HepG2 (cell line): Measurements from ENCODE around the gene SYS1. TPM values are rescaled to one million over a fixed set of nuclear protein-coding genes. Genes with fewer than 3 reads are reported as not detected.

ENCODE experiments used
- ADNP ChIP-seq: sonication (generic); formaldehyde crosslinking; IDR thresholded peaks from 2 replicates; pipeline ENCODE4 v1.4.0; 2020; ENCODE audit warnings: missing genetic modification reagents
- KLF13 ChIP-seq: sonication (generic); formaldehyde crosslinking; IDR thresholded peaks from 2 replicates; pipeline ENCODE4 v1.4.0; 2020; ENCODE audit warnings: mild to moderate bottlenecking, missing genetic modification reagents
- MBNL3 ChIP-seq: fragments of 250-450 bp; sonication (Bioruptor Pico); conservative IDR thresholded peaks from 2 replicates; pipeline ENCODE4 v1.8.0; 2022; ENCODE audit warnings: mild to moderate bottlenecking, inconsistent platforms
- MXI1 ChIP-seq: IDR thresholded peaks from 3 replicates; pipeline ENCODE4 v1.6.1; 2012; ENCODE audit warnings: low read depth, low read length, inconsistent platforms, borderline replicate concordance
- NBN ChIP-seq: fragments of 450-650 bp; conservative IDR thresholded peaks from 2 replicates; pipeline ENCODE4 v1.6.1; 2017
- SNRNP70 ChIP-seq: fragments of 200-400 bp; formaldehyde crosslinking; IDR thresholded peaks from 2 replicates; pipeline ENCODE4 v1.6.1; 2017; ENCODE audit warnings: mild to moderate bottlenecking, low read depth, low read length, moderate library complexity
- ZFP36L1 ChIP-seq: sonication (generic); formaldehyde crosslinking; IDR thresholded peaks from 2 replicates; pipeline ENCODE4 v1.8.0; 2022; ENCODE audit warnings: mild to moderate bottlenecking, missing genetic modification reagents, moderate library complexity
- ZNF207 ChIP-seq: fragments of 450-650 bp; IDR thresholded peaks from 2 replicates; pipeline ENCODE4 v1.6.1; 2016; ENCODE audit warnings: antibody characterized with exemption, borderline replicate concordance
- ZNF235 ChIP-seq: sonication (generic); formaldehyde crosslinking; IDR thresholded peaks from 2 replicates; pipeline ENCODE4 v1.8.1; 2023; ENCODE audit warnings: mild to moderate bottlenecking, missing genetic modification reagents, borderline replicate concordance
- ZNF619 ChIP-seq: sonication (generic); formaldehyde crosslinking; IDR thresholded peaks from 2 replicates; pipeline ENCODE4 v1.4.0; 2020; ENCODE audit warnings: mild to moderate bottlenecking, missing genetic modification reagents
- ZNF713 ChIP-seq: sonication (generic); formaldehyde crosslinking; IDR thresholded peaks from 2 replicates; pipeline ENCODE4 v1.4.0; 2020; ENCODE audit warnings: mild to moderate bottlenecking, missing genetic modification reagents
- ZNF724P ChIP-seq: sonication (generic); formaldehyde crosslinking; IDR thresholded peaks from 2 replicates; pipeline ENCODE4 v1.8.0; 2022; ENCODE audit warnings: missing genetic modification reagents, borderline replicate concordance
- polyA plus RNA-seq, 8 experiments: library from polyadenylated mRNA; depleted of rRNA in 3 of 8; stranded (reverse) in 7 of 8; unstranded in 1 of 8; fragments of >200 nt; fragmentation: Illumina TruSeq in 4 of 8; extraction: Trizol in 4 of 8; gene quantifications; 2 replicates each; pipeline versions ENCODE4 v1.2.1 to v1.2.3, GENCODE V29; 2011 to 2016; ENCODE audit warnings: low read depth in 4 of 8, missing spikeins in 1 of 8, mixed read lengths in 1 of 8; ENCODE audit not compliant: insufficient read depth in 1 of 8
- total RNA-seq, 5 experiments: library from RNA; depleted of rRNA; stranded (reverse); fragments of >200 nt; fragmentation: Illumina TruSeq; extraction: Trizol; gene quantifications; 2 replicates each; pipeline ENCODE4 v1.2.3, GENCODE V29; 2016; ENCODE audit warnings: low read depth in 1 of 5
- TF ChIP-seq, protein P1 (sequence below): sonication (generic); formaldehyde crosslinking; IDR thresholded peaks from 2 replicates; pipeline ENCODE4 v1.8.0; 2022; ENCODE audit warnings: mild to moderate bottlenecking, missing genetic modification reagents, borderline replicate concordance
- TF ChIP-seq, protein P2 (sequence below): IDR thresholded peaks from 2 replicates; pipeline ENCODE4 v1.6.1; 2016; ENCODE audit warnings: low read depth, borderline replicate concordance
- TF ChIP-seq, protein P3 (sequence below): sonication (generic); formaldehyde crosslinking; IDR thresholded peaks from 2 replicates; pipeline ENCODE4 v1.4.0; 2020; ENCODE audit warnings: mild to moderate bottlenecking, low read depth, missing genetic modification reagents
- TF ChIP-seq, protein P4 (sequence below): sonication (generic); formaldehyde crosslinking; IDR thresholded peaks from 2 replicates; pipeline ENCODE4 v1.4.0; 2020; ENCODE audit warnings: missing genetic modification reagents

The SYS1 gene
- total and polyA plus RNA-seq, 2 of the 13 experiments (the other 11 are each of a cell fraction or from before 2014, with no cell fraction given), result 38.3 to 65.6 TPM

DNA sequence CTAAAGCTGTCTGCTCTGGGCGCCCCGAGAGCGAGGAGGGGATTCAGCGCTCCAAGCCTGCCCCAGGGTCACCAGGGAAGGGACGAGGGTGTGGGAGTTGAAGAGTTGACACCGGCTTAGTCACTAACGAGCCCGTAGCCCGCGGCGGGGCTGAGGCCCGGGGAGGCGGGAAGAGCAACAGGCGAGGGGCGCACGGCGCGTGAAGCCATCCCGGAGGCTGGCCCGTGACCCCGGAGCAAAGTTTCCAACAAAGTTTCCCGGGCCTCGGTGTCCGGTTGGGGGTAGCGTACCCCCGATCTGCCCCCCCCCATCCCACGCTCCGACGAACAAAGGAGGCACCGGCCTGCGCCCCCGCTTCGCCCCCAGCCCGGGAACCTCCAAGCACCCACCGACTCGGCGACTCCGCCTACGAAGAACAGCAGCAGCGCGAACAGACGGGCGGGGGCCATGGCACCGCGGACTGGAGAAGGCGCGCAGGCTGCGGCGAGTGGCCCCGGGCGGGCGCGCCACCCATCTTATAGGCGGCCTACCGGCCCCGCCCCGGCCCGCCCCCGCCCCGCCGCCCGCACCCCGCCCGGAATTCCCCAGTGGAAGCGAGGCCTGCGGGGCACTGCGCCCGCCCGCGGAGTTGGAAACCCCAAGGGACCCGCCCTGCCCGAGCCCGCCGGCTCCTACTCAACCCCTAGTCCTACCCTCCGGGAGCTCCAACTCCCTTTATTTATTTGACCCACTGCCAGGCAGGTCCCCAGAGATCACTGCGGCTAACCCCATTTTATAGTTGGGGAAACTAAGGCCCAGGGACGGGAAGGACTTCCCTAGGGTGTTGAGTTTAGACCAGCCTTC, 14.8 kb upstream of the SYS1 start, which contains the start of gene SDC4 (continued):
- TF ChIP-seq KLF13 (CRISPR knock-in tag) (no peak; the same call in 1 of the 2 replicates), SNRNP70 (no peak), MXI1 (peak; percentile 60; the same call in 1 of the 3 replicates), ZNF207 (no peak), ZNF724P (CRISPR knock-in tag) (peak; percentile 50; the same call in 1 of the 2 replicates), ZNF619 (CRISPR knock-in tag) (peak; percentile 30; the same call in 1 of the 2 replicates), MBNL3 (CRISPR knock-in tag) (no peak), ADNP (CRISPR knock-in tag) (no peak), ZNF713 (CRISPR knock-in tag) (0 out of 2 replicates have a peak, but pooled peaks have one; percentile 42), ZFP36L1 (CRISPR knock-in tag) (peak; percentile 11; the same call in 1 of the 2 replicates), NBN (no peak), ZNF235 (CRISPR knock-in tag) (0 out of 2 replicates have a peak, but pooled peaks have one; percentile 92)
- TF ChIP-seq, protein P1, sequence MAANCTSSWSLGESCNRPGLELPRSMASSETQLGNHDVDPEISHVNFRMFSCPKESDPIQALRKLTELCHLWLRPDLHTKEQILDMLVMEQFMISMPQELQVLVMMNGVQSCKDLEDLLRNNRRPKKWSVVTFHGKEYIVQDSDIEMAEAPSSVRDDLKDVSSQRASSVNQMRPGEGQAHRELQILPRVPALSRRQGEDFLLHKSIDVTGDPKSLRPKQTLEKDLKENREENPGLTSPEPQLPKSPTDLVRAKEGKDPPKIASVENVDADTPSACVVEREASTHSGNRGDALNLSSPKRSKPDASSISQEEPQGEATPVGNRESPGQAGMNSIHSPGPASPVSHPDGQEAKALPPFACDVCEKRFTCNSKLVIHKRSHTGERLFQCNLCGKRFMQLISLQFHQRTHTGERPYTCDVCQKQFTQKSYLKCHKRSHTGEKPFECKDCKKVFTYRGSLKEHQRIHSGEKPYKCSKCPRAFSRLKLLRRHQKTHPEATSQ, result no peak
- TF ChIP-seq, protein P2, sequence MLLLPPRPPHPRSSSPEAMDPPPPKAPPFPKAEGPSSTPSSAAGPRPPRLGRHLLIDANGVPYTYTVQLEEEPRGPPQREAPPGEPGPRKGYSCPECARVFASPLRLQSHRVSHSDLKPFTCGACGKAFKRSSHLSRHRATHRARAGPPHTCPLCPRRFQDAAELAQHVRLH (CRISPR knock-in tag), result peak; percentile 89
- TF ChIP-seq, protein P3, sequence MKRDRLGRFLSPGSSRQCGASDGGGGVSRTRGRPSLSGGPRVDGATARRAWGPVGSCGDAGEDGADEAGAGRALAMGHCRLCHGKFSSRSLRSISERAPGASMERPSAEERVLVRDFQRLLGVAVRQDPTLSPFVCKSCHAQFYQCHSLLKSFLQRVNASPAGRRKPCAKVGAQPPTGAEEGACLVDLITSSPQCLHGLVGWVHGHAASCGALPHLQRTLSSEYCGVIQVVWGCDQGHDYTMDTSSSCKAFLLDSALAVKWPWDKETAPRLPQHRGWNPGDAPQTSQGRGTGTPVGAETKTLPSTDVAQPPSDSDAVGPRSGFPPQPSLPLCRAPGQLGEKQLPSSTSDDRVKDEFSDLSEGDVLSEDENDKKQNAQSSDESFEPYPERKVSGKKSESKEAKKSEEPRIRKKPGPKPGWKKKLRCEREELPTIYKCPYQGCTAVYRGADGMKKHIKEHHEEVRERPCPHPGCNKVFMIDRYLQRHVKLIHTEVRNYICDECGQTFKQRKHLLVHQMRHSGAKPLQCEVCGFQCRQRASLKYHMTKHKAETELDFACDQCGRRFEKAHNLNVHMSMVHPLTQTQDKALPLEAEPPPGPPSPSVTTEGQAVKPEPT (CRISPR knock-in tag), result 0 out of 2 replicates have a peak, but pooled peaks have one; percentile 30
- TF ChIP-seq, protein P4, sequence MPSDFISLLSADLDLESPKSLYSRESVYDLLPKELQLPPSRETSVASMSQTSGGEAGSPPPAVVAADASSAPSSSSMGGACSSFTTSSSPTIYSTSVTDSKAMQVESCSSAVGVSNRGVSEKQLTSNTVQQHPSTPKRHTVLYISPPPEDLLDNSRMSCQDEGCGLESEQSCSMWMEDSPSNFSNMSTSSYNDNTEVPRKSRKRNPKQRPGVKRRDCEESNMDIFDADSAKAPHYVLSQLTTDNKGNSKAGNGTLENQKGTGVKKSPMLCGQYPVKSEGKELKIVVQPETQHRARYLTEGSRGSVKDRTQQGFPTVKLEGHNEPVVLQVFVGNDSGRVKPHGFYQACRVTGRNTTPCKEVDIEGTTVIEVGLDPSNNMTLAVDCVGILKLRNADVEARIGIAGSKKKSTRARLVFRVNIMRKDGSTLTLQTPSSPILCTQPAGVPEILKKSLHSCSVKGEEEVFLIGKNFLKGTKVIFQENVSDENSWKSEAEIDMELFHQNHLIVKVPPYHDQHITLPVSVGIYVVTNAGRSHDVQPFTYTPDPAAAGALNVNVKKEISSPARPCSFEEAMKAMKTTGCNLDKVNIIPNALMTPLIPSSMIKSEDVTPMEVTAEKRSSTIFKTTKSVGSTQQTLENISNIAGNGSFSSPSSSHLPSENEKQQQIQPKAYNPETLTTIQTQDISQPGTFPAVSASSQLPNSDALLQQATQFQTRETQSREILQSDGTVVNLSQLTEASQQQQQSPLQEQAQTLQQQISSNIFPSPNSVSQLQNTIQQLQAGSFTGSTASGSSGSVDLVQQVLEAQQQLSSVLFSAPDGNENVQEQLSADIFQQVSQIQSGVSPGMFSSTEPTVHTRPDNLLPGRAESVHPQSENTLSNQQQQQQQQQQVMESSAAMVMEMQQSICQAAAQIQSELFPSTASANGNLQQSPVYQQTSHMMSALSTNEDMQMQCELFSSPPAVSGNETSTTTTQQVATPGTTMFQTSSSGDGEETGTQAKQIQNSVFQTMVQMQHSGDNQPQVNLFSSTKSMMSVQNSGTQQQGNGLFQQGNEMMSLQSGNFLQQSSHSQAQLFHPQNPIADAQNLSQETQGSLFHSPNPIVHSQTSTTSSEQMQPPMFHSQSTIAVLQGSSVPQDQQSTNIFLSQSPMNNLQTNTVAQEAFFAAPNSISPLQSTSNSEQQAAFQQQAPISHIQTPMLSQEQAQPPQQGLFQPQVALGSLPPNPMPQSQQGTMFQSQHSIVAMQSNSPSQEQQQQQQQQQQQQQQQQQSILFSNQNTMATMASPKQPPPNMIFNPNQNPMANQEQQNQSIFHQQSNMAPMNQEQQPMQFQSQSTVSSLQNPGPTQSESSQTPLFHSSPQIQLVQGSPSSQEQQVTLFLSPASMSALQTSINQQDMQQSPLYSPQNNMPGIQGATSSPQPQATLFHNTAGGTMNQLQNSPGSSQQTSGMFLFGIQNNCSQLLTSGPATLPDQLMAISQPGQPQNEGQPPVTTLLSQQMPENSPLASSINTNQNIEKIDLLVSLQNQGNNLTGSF, result no peak; the same call in 1 of the 2 replicates
